HUES6 (cell line): ENCODE measurements around the gene RASGRP2.

Experiments used
- H3K27ac ChIP-seq: 2 replicates; pipeline ENCODE4 v1.7.0; 2013; ENCODE audit warnings: low read depth, mild to moderate bottlenecking, low read length, inconsistent platforms
- H3K27me3 ChIP-seq: 2 replicates; pipeline ENCODE4 v1.6.1; 2013; ENCODE audit warnings: low read length; ENCODE audit not compliant: control insufficient read depth, insufficient read depth
- H3K36me3 ChIP-seq: 2 replicates; pipeline ENCODE4 v1.6.1; 2013; ENCODE audit warnings: low read length; ENCODE audit not compliant: control insufficient read depth, insufficient read depth
- H3K4me1 ChIP-seq: 2 replicates; pipeline ENCODE4 v1.6.1; 2013; ENCODE audit warnings: low read length; ENCODE audit not compliant: control insufficient read depth, insufficient read depth
- H3K4me3 ChIP-seq: 2 replicates; pipeline ENCODE4 v1.5.1; 2013; ENCODE audit warnings: low read depth, low read length
- H3K9ac ChIP-seq: one replicate; pipeline ENCODE4 v1.6.1; 2013; ENCODE audit warnings: mild to moderate bottlenecking, low read length
- H3K9me3 ChIP-seq: 2 replicates; pipeline ENCODE4 v1.6.1; 2013; ENCODE audit warnings: low read depth, low read length; ENCODE audit not compliant: control insufficient read depth, insufficient read depth

RASGRP2 gene

GRCh38 chr11:64697663-64698375 lies 46.1 kb downstream of the RASGRP2 start:
- Histone ChIP-seq H3K27ac (no peak overlapping the region), H3K9ac (no peak overlapping the region), H3K4me1 (no peaks in the 10 kb centered on the region), H3K36me3 (no peaks in the 10 kb centered on the region), H3K4me3 (no peak overlapping the region), H3K27me3 (peaks cover 47% of the 10 kb centered on the region), H3K9me3 (no peaks in the 10 kb centered on the region)

GRCh38 chr11:64696045-64696444 lies 47.9 kb downstream of the RASGRP2 start:
- Histone ChIP-seq H3K4me1 (no peaks in the 10 kb centered on the region), H3K27me3 (peaks cover 58% of the 10 kb centered on the region), H3K27ac (no peak overlapping the region), H3K9me3 (no peaks in the 10 kb centered on the region), H3K9ac (no peak overlapping the region), H3K36me3 (no peaks in the 10 kb centered on the region), H3K4me3 (no peak overlapping the region)

DNA sequence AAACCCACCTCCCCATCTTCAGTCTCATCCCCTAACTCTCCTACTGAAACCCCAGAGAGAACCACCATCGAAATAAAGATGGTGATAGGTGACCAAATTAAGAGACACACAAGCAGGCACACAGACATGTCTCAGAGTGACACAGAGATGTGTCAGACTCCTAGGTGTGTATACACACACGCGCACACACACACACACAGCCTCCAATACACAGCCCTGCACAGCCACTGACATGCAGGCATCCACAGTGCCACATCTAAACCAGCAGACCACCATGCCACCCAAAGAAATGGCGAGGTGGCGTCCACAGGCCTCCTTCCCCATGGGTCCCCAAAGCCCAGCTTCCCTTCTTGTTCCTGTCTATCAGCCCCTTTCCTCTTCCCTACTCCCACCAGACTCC lies 48.4 kb downstream of the RASGRP2 start:
- Histone ChIP-seq H3K9ac (no peak overlapping the region), H3K4me1 (no peaks in the 10 kb centered on the region), H3K27me3 (peaks cover 63% of the 10 kb centered on the region), H3K9me3 (no peaks in the 10 kb centered on the region), H3K27ac (no peak overlapping the region), H3K36me3 (no peaks in the 10 kb centered on the region), H3K4me3 (no peak overlapping the region)

DNA sequence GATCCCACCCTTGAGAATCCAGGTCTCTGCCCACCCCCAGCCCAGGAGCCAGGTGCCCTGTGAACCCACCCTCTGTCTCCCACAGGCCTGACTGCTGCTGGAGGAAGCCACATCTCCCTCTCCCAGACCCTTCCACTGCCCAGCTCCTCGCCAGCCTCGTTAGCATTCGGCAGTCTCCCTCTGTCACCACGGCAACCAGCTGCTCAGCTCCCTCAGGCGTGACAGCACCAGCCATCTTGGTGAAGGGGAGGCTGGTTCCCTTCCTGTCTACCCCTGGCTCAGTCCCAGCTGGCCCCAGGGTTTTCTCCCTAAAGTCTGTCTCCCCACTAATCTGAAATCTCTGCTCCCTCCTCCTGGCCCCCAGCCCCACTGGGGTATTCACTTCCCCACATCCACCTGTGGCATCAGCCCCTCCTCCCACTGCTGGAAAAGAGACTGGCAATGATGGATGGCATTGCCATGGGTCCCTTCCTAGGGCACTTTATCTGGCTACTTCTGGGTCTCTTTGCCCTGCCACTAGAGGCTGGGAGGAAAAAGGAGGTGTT lies 49.0 kb downstream of the RASGRP2 start:
- Histone ChIP-seq H3K9me3 (no peaks in the 10 kb centered on the region), H3K4me3 (no peak overlapping the region), H3K36me3 (no peaks in the 10 kb centered on the region), H3K4me1 (no peaks in the 10 kb centered on the region), H3K9ac (no peak overlapping the region), H3K27ac (no peak overlapping the region), H3K27me3 (peaks cover 64% of the 10 kb centered on the region)

DNA sequence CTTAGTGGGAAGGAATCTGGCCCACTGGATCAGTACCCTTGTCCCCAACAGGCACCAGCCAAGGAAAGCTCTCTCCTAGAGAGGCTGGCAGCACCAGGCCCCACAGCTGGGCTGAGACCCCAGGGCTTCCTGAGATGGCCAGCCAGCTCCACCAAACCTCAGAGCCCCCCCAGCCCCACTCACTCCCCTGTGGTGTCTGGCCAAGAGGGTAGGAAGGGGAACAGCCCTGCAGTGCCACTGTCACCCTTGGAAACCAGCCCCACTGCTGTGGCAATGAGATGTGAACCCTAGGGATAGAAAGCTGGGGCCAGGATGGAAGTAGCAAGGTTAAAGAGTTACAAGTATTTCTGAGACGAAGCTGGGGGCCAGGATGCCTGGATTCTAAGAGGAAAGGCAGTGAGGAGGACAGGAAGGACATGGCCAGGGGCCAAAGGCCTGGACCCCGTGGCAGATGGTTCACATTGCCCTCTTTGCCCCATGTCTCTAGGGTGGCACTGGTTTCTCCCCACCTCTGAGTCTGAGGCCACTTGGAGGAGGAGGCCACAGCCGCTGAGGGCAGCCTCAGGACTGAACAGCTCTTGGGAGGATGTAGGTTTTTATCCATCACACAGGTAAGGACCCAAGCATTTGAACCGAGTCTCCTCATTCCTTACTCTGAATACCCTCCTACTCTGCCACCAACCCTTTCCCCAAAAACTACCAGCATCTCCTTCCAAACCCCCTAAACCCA lies 49.8 kb downstream of the RASGRP2 start:
- Histone ChIP-seq H3K27ac (no peak overlapping the region), H3K4me1 (no peaks in the 10 kb centered on the region), H3K27me3 (peaks cover 64% of the 10 kb centered on the region), H3K9me3 (no peaks in the 10 kb centered on the region), H3K36me3 (no peaks in the 10 kb centered on the region), H3K9ac (no peak overlapping the region), H3K4me3 (no peak overlapping the region)

GRCh38 chr11:64692764-64693331 lies 51.1 kb downstream of the RASGRP2 start:
- Histone ChIP-seq H3K9ac (no peak overlapping the region), H3K36me3 (no peaks in the 10 kb centered on the region), H3K4me3 (no peak overlapping the region), H3K27ac (no peak overlapping the region), H3K4me1 (peaks cover 4% of the 10 kb centered on the region; the same call in 1 of the 2 replicates), H3K9me3 (no peaks in the 10 kb centered on the region), H3K27me3 (peaks cover 60% of the 10 kb centered on the region)

- Histone ChIP-seq H3K4me1 (peaks cover 4% of the 10 kb centered on the region; the same call in 1 of the 2 replicates), H3K27me3 (peaks cover 57% of the 10 kb centered on the region), H3K9ac (no peak overlapping the region), H3K4me3 (no peak overlapping the region), H3K36me3 (no peaks in the 10 kb centered on the region), H3K27ac (no peak overlapping the region), H3K9me3 (no peaks in the 10 kb centered on the region)
Observed at GRCh38 chr11:64691543-64691942, 52.4 kb downstream of the RASGRP2 start.

- Histone ChIP-seq H3K27ac (no peak overlapping the region), H3K27me3 (peaks cover 51% of the 10 kb centered on the region)
Observed at GRCh38 chr11:64690235-64690634, 53.7 kb downstream of the RASGRP2 start.

DNA sequence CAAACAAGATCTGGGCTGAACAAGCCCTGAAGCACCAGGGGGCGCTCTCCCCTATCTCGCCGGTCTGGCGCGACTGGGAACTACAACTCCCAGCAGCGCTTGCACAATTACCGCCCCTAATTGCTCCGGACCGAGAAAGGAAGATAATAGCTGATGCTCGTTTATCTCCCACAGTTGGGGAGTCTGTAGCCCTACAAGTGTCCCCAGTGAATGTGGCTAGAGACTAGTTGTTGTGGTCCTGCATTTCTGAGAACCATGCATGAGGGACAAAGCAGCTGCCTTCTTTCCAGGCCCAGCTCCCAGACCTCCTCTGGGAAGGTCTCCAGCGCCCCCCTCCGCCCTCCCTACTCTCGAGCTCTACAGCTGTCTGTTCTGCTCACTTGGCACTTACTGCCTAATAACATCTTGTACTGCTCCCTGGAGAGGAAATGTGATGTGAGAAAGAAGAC lies 55.4 kb downstream of the RASGRP2 start:
- Histone ChIP-seq H3K4me3 (peak overlapping the region; percentile 88), H3K36me3 (no peaks in the 10 kb centered on the region), H3K4me1 (peaks cover 4% of the 10 kb centered on the region; the same call in 1 of the 2 replicates), H3K9me3 (no peaks in the 10 kb centered on the region), H3K9ac (peak overlapping the region; percentile 48), H3K27me3 (peaks cover 51% of the 10 kb centered on the region), H3K27ac (no peak overlapping the region)

More at GRCh38 chr11:64690235-64690634, 53.7 kb downstream of the RASGRP2 start:
- peaks cover 4% of the 10 kb centered on the region; the same call in 1 of the 2 replicates for H3K4me1 ChIP-seq
- H3K36me3 ChIP-seq = no peaks in the 10 kb centered on the region
- no peak overlapping the region for H3K4me3 ChIP-seq
- H3K9me3 ChIP-seq = no peaks in the 10 kb centered on the region
- no peak overlapping the region for H3K9ac ChIP-seq

- H3K4me3 ChIP-seq = peak overlapping the region; percentile 88
- no peak overlapping the region for H3K27ac ChIP-seq
- peaks cover 50% of the 10 kb centered on the region for H3K27me3 ChIP-seq
- H3K4me1 ChIP-seq = peaks cover 4% of the 10 kb centered on the region; the same call in 1 of the 2 replicates
- H3K9me3 ChIP-seq = no peaks in the 10 kb centered on the region
- H3K36me3 ChIP-seq = no peaks in the 10 kb centered on the region
- no peak overlapping the region for H3K9ac ChIP-seq
Observed at GRCh38 chr11:64687643-64688533, 56.1 kb downstream of the RASGRP2 start.
